Right lobe of liver (tissue), 4 donors: ENCODE results near the gene EFCAB14.

Experiments used
- POLR2A ChIP-seq: fragments of 450-650 bp; IDR thresholded peaks from one replicate; pipeline ENCODE4 v1.6.1; 2017; ENCODE audit warnings: antibody characterized with exemption, mild to moderate bottlenecking
- TF ChIP-seq, protein P1 (sequence below), 4 donors: fragments of 200-600 bp in 3 of 4; fragments of 450-650 bp in 1 of 4; IDR thresholded peaks; one replicate each; pipeline versions ENCODE4 v1.5.1 to v1.8.0; 2016 to 2022; ENCODE audit warnings: antibody characterized with exemption in 4 of 4, mild to moderate bottlenecking in 2 of 4
- donor health status: DM: no; HTN: no; CAD: no.
- donor health status: DM: no; HTN: no; CAD: no.
- donor health status: DM: no; HTN: yes; CAD: no.

GRCh38 chr1:46657775-46658174 lies 61.1 kb downstream of the EFCAB14 start:
- TF ChIP-seq POLR2A = no peak
- TF ChIP-seq, protein P1, sequence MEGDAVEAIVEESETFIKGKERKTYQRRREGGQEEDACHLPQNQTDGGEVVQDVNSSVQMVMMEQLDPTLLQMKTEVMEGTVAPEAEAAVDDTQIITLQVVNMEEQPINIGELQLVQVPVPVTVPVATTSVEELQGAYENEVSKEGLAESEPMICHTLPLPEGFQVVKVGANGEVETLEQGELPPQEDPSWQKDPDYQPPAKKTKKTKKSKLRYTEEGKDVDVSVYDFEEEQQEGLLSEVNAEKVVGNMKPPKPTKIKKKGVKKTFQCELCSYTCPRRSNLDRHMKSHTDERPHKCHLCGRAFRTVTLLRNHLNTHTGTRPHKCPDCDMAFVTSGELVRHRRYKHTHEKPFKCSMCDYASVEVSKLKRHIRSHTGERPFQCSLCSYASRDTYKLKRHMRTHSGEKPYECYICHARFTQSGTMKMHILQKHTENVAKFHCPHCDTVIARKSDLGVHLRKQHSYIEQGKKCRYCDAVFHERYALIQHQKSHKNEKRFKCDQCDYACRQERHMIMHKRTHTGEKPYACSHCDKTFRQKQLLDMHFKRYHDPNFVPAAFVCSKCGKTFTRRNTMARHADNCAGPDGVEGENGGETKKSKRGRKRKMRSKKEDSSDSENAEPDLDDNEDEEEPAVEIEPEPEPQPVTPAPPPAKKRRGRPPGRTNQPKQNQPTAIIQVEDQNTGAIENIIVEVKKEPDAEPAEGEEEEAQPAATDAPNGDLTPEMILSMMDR (IDR thresholded peaks at IDR 0.05) = no peak
